Thyroid gland (tissue), 4 donors: ENCODE measurements around the gene COQ4.

ENCODE experiments used
- CTCF ChIP-seq, 6 experiments: fragments of 200-600 bp in 3 of 6; fragments of 450-650 bp in 3 of 6; sonication (generic) in 3 of 6; IDR thresholded peaks; one replicate each; pipeline ENCODE4 v1.5.1; 2016 to 2019; ENCODE audit warnings: antibody characterized with exemption in 6 of 6, mild to moderate bottlenecking in 2 of 6, inconsistent platforms in 1 of 6, moderate library complexity in 1 of 6
- POLR2A ChIP-seq, 2 donors: fragments of 450-650 bp; IDR thresholded peaks; one replicate each; pipeline ENCODE4 v1.6.1; 2017; ENCODE audit warnings: antibody characterized with exemption in 2 of 2, mild to moderate bottlenecking in 2 of 2, moderate library complexity in 1 of 2

GRCh38 chr9:128339761-128340690 lies 17.4 kb downstream of the COQ4 start, which contains the start of gene SLC27A4:
- TF ChIP-seq CTCF (IDR thresholded peaks at IDR 0.05) (peak in 1 of 6 experiments; percentile 2), POLR2A (IDR thresholded peaks at IDR 0.05) (peak in 1 of 2 donors; percentile 62)
